ENCODE measurements around the gene SRRM5.

DNA sequence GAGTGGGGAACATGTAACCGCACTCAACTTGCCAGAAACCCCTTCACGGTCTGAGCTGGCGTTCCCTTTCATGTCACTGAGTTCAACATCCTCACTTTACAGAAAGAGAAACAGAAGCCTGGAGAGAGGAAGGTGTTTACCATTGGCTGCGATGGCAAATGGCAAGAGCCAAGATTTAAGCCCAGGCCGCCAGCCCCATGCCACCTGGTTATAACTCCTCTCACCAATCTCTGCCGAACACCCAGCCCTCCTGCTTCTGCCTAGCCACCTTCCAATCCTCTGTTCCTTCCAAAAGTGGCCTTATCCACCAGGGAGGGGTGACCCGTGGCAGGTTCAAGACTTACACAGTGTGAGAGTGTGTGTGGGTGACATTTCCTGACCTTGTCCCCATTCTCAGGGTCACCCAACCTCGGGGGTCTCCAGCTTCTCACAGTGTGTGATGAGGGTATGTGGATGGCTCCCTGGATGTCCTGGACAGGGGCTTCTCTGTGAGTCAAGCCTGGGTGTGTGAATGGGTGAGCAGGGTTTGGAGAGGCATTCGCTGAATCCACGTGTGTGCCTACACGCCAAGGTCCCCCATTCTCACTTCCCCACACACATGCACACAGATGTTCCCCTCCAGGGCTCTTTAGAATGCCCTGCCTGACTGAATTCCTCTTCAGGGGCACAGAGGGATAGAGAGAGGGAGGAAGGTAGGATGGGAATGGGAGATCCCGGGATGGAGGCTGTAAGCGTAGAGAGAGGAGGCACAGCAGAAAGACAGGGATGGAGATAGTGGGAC lies 26.5 kb downstream of the SRRM5 start:
- TF ChIP-seq, protein P1, sequence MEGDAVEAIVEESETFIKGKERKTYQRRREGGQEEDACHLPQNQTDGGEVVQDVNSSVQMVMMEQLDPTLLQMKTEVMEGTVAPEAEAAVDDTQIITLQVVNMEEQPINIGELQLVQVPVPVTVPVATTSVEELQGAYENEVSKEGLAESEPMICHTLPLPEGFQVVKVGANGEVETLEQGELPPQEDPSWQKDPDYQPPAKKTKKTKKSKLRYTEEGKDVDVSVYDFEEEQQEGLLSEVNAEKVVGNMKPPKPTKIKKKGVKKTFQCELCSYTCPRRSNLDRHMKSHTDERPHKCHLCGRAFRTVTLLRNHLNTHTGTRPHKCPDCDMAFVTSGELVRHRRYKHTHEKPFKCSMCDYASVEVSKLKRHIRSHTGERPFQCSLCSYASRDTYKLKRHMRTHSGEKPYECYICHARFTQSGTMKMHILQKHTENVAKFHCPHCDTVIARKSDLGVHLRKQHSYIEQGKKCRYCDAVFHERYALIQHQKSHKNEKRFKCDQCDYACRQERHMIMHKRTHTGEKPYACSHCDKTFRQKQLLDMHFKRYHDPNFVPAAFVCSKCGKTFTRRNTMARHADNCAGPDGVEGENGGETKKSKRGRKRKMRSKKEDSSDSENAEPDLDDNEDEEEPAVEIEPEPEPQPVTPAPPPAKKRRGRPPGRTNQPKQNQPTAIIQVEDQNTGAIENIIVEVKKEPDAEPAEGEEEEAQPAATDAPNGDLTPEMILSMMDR (IDR thresholded peaks at IDR 0.05; ENCODE audit: low read depth, low read length), result no peak
- TF ChIP-seq POLR2A (IDR thresholded peaks at IDR 0.05; ENCODE audit: extremely low read depth, insufficient read length), result no peak
- TF ChIP-seq MYC (IDR thresholded peaks at IDR 0.05; ENCODE audit: low read depth, low read length), result no peak
- TF ChIP-seq, protein P2, sequence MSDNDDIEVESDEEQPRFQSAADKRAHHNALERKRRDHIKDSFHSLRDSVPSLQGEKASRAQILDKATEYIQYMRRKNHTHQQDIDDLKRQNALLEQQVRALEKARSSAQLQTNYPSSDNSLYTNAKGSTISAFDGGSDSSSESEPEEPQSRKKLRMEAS (IDR thresholded peaks at IDR 0.05; ENCODE audit: low read depth, low read length), result no peak

Measured in NB4 (cell line).